Naive thymus-derived CD4-positive, alpha-beta T cell (primary cell): Measurements from ENCODE around the gene IFT172. TPM values are rescaled to one million over a fixed set of nuclear protein-coding genes. Genes with fewer than 3 reads are reported as not detected.
A peak's percentile ranks its signal among the peaks of the same experiment; 100 is the strongest.

Source experiments
- ATAC-seq: fragments of 150-1000 bp; cut with Tn5 transposase; 2 replicates; pipeline ENCODE4 v1.10.0; 2021; ENCODE audit warnings: mild to moderate bottlenecking, moderate library complexity
- CTCF ChIA-PET: fragments of 350-600 bp; sonication (Branson Sonifier 250); formaldehyde crosslinking; loops from one replicate; lab custom pipeline; 2021; ENCODE audit warnings: antibody characterized with exemption; lab: Charles Lee
- POLR2A ChIA-PET: fragments of 350-600 bp; sonication (Branson Sonifier 250); formaldehyde crosslinking; loops from one replicate; lab custom pipeline; 2021; ENCODE audit warnings: antibody characterized with exemption, inconsistent platforms; lab: Charles Lee
- DNase-seq, 9 donors: peaks; one replicate each; pipeline versions ENCODE4 v3.0.0 to v3.0.0-alpha.2; 2020 to 2022; ENCODE audit warnings: mixed read lengths in 1 of 9
- H3K27ac ChIP-seq: one replicate; pipeline ENCODE4 v1.7.0; 2013; ENCODE audit warnings: mild to moderate bottlenecking, low read depth, low read length, moderate library complexity
- H3K27me3 ChIP-seq, 2 donors: one replicate each; pipeline ENCODE4 v1.7.0; 2013; ENCODE audit warnings: low read length in 2 of 2, mild to moderate bottlenecking in 2 of 2, moderate library complexity in 2 of 2; ENCODE audit not compliant: control insufficient read depth in 2 of 2, insufficient read depth in 2 of 2
- H3K36me3 ChIP-seq, 3 experiments: 1 replicate in 2 of 3; 2 replicates in 1 of 3; pipeline ENCODE4 v1.7.0; 2013; ENCODE audit warnings: low read length in 3 of 3, mild to moderate bottlenecking in 3 of 3, moderate library complexity in 1 of 3; ENCODE audit not compliant: insufficient read depth in 3 of 3, control insufficient read depth in 2 of 3
- H3K4me1 ChIP-seq, 2 donors: one replicate each; pipeline ENCODE4 v1.7.0; 2013; ENCODE audit warnings: low read length in 2 of 2, mild to moderate bottlenecking in 2 of 2, moderate library complexity in 1 of 2; ENCODE audit not compliant: control insufficient read depth in 2 of 2, insufficient read depth in 2 of 2
- H3K4me3 ChIP-seq: 2 replicates; pipeline ENCODE4 v1.7.0; 2013; ENCODE audit warnings: mild to moderate bottlenecking, low read length
- H3K9me3 ChIP-seq, 3 experiments: 1 replicate in 2 of 3; 2 replicates in 1 of 3; pipeline ENCODE4 v1.7.0; 2013; ENCODE audit warnings: low read length in 3 of 3; ENCODE audit not compliant: control insufficient read depth in 2 of 3
- H3K27ac Mint-ChIP-seq, 9 donors: one replicate each; pipeline ENCODE4 v1.8.0; 2020 to 2022; ENCODE audit warnings: mixed read lengths in 9 of 9, mild to moderate bottlenecking in 8 of 9, moderate library complexity in 5 of 9, inconsistent platforms in 2 of 9
- H3K27me3 Mint-ChIP-seq, 5 donors: one replicate each; pipeline ENCODE4 v1.8.0; 2021 to 2022; ENCODE audit warnings: mixed read lengths in 5 of 5, mild to moderate bottlenecking in 1 of 5
- H3K36me3 Mint-ChIP-seq, 5 donors: one replicate each; pipeline ENCODE4 v1.8.0; 2020 to 2022; ENCODE audit warnings: mixed read lengths in 5 of 5, mild to moderate bottlenecking in 3 of 5, inconsistent platforms in 1 of 5
- H3K4me1 Mint-ChIP-seq, 7 donors: one replicate each; pipeline ENCODE4 v1.8.0; 2020 to 2022; ENCODE audit warnings: mixed read lengths in 7 of 7, mild to moderate bottlenecking in 3 of 7, inconsistent platforms in 1 of 7
- H3K4me3 Mint-ChIP-seq, 10 donors: one replicate each; pipeline ENCODE4 v1.8.0; 2020 to 2022; ENCODE audit warnings: mild to moderate bottlenecking in 10 of 10, mixed read lengths in 10 of 10, moderate library complexity in 6 of 10, inconsistent platforms in 2 of 10
- H3K9me3 Mint-ChIP-seq, 11 donors: one replicate each; pipeline ENCODE4 v1.8.0; 2020 to 2022; ENCODE audit warnings: mixed read lengths in 11 of 11, mild to moderate bottlenecking in 4 of 11, inconsistent platforms in 1 of 11, moderate library complexity in 1 of 11
- intact Hi-C, 2 donors: fragments of 100-400 bp; cut with micrococcal nuclease; formaldehyde crosslinking; loops; one replicate each; pipeline ENCODE4 v1.15.1; 2023
- polyA plus RNA-seq, 2 donors: library from polyadenylated mRNA; unstranded; fragments of 300-500 nt; fragmentation: Illumina TruSeq; gene quantifications; one replicate each; pipeline ENCODE4 v1.2.3, GENCODE V29; 2021
- total RNA-seq, 6 experiments: library from RNA in 5 of 6; stranded (reverse) in 5 of 6; gene quantifications; 1 replicate in 5 of 6; 2 replicates in 1 of 6; pipeline ENCODE4 v1.2.3 and lab custom pipeline; 2021 to 2026

The IFT172 gene
- total and polyA plus RNA-seq, 7 experiments from 2014 or later = 1.4 to 35.8 (median 21.1) TPM

- peaks cover 0 to 2% (median 0%) of the 10 kb centered on the region in 11 donors for H3K9me3 Mint-ChIP-seq
- peak; percentile 60 for ATAC-seq
- Histone ChIP-seq H3K27ac (no peak within 1 kb of the TSS), H3K36me3 (no peaks in the 10 kb centered on the region), H3K9me3 (no peaks in the 10 kb centered on the region), H3K4me1 (peaks cover 5 to 7% of the 10 kb centered on the region in 2 donors), H3K4me3 (peak within 1 kb of the TSS; percentile 39), H3K27me3 (peaks cover 7 to 9% of the 10 kb centered on the region in 2 donors)
- H3K36me3 Mint-ChIP-seq = peaks cover 0 to 5% (median 0%) of the 10 kb centered on the region in 5 donors
- POLR2A ChIA-PET = interaction anchor here (0.5 kb wide), 1 partner anchor 93 kb away, joined by 4 read pairs; no protein-coding TSS in a partner anchor
- CTCF ChIA-PET = interaction anchor here (0.9 kb wide), 1 partner anchor 15 kb away, joined by 3 read pairs; no protein-coding TSS in a partner anchor
- peak within 1 kb of the TSS; percentile 54 to 87 (median 72) for H3K4me3 Mint-ChIP-seq
- peaks cover 8 to 21% (median 10%) of the 10 kb centered on the region in 7 donors for H3K4me1 Mint-ChIP-seq
- intact Hi-C loops = no loop called here
- peak within 1 kb of the TSS in 3 of 9 donors; percentile 22 to 75 (median 59) for H3K27ac Mint-ChIP-seq
- peaks cover 46 to 62% (median 51%) of the 10 kb centered on the region in 5 donors for H3K27me3 Mint-ChIP-seq
- DNase-seq = peak in 2 of 9 donors; percentile 23 to 39
Observed at GRCh38 chr2:27494944-27495554, 5.5 kb upstream of the IFT172 start, which contains the start of gene FNDC4. Gene FNDC4 (minus strand): TSS chr2:27495200. CDS start chr2:27494679, 521 bp downstream.

- DNase-seq = peak in 1 of 9 donors; percentile 36
- ATAC-seq = no peak
- Histone ChIP-seq H3K36me3 (no peaks in the 10 kb centered on the region), H3K27me3 (peaks cover 7 to 9% of the 10 kb centered on the region in 2 donors), H3K4me1 (peaks cover 7 to 9% of the 10 kb centered on the region in 2 donors), H3K27ac (no peak overlapping the region), H3K9me3 (no peaks in the 10 kb centered on the region), H3K4me3 (no peak overlapping the region)
- intact Hi-C loops = no loop called here
- CTCF ChIA-PET = no interaction called here
- POLR2A ChIA-PET = interaction anchor here (0.5 kb wide), 1 partner anchor 93 kb away, joined by 4 read pairs; no protein-coding TSS in a partner anchor
- Mint-ChIP-seq H3K4me3 (peak overlapping the region; percentile 37 to 73 (median 57)), H3K27me3 (peaks cover 45 to 61% (median 51%) of the 10 kb centered on the region in 5 donors), H3K36me3 (peaks cover 0 to 5% (median 0%) of the 10 kb centered on the region in 5 donors), H3K9me3 (peaks cover 0 to 3% (median 0%) of the 10 kb centered on the region in 11 donors), H3K27ac (peak overlapping the region in 2 of 9 donors; percentile 22 to 75), H3K4me1 (peaks cover 9 to 27% (median 17%) of the 10 kb centered on the region in 7 donors)
Observed at GRCh38 chr2:27494284-27494943, 4.9 kb upstream of the IFT172 start.

- Mint-ChIP-seq H3K36me3 (peaks cover 0 to 5% (median 0%) of the 10 kb centered on the region in 5 donors), H3K27ac (peak overlapping the region in 2 of 9 donors; percentile 22 to 75), H3K9me3 (peaks cover 0 to 3% (median 0%) of the 10 kb centered on the region in 11 donors), H3K4me3 (peak overlapping the region; percentile 37 to 73 (median 57)), H3K4me1 (peaks cover 11 to 32% (median 22%) of the 10 kb centered on the region in 7 donors), H3K27me3 (peaks cover 41 to 57% (median 51%) of the 10 kb centered on the region in 5 donors)
- ChIA-PET CTCF (no interaction called here), POLR2A (no interaction called here)
- no peaks in the 10 kb centered on the region for H3K36me3 ChIP-seq
- H3K4me3 ChIP-seq = no peak overlapping the region
- H3K27me3 ChIP-seq = peaks cover 7 to 9% of the 10 kb centered on the region in 2 donors
- H3K9me3 ChIP-seq = no peaks in the 10 kb centered on the region
- DNase-seq = no peak
- ATAC-seq = no peak
- H3K4me1 ChIP-seq = peaks cover 12 to 14% of the 10 kb centered on the region in 2 donors
- intact Hi-C loops = no loop called here
- no peak overlapping the region for H3K27ac ChIP-seq
Observed at GRCh38 chr2:27493948-27494283, 4.4 kb upstream of the IFT172 start.

GRCh38 chr2:27492557-27492956, 3.0 kb upstream of the IFT172 start:
- CTCF ChIA-PET = no interaction called here
- Mint-ChIP-seq H3K36me3 (peaks cover 0 to 5% (median 0%) of the 10 kb centered on the region in 5 donors), H3K9me3 (peaks cover 0 to 3% (median 0%) of the 10 kb centered on the region in 11 donors), H3K27me3 (peaks cover 33 to 44% (median 40%) of the 10 kb centered on the region in 5 donors), H3K27ac (peak overlapping the region in 4 of 9 donors; percentile 18 to 87 (median 56)), H3K4me3 (peak overlapping the region in 1 of 10 donors; percentile 15), H3K4me1 (peaks cover 11 to 36% (median 27%) of the 10 kb centered on the region in 7 donors)
- no peaks in the 10 kb centered on the region for H3K36me3 ChIP-seq
- no peaks in the 10 kb centered on the region for H3K9me3 ChIP-seq
- intact Hi-C loops = no loop called here
- H3K27ac ChIP-seq = no peak overlapping the region
- DNase-seq (no peak), ATAC-seq (no peak)
- H3K4me3 ChIP-seq = no peak overlapping the region
- H3K4me1 ChIP-seq = peaks cover 15 to 16% of the 10 kb centered on the region in 2 donors
- H3K27me3 ChIP-seq = peaks cover 7 to 9% of the 10 kb centered on the region in 2 donors
- POLR2A ChIA-PET = no interaction called here

GRCh38 chr2:27489118-27489497, 435 bp downstream of the IFT172 start:
- H3K27ac ChIP-seq = peak overlapping the region; percentile 80
- Mint-ChIP-seq H3K4me1 (peaks cover 8 to 28% (median 19%) of the 10 kb centered on the region in 7 donors), H3K9me3 (peaks cover 0 to 3% (median 0%) of the 10 kb centered on the region in 11 donors), H3K27ac (peak overlapping the region; percentile 82 to 99 (median 98)), H3K36me3 (peaks cover 0 to 8% (median 0%) of the 10 kb centered on the region in 5 donors), H3K27me3 (peaks cover 10 to 16% (median 12%) of the 10 kb centered on the region in 5 donors), H3K4me3 (peak overlapping the region; percentile 78 to 92 (median 84))
- intact Hi-C loops = loop anchor here (1.0 to 10.0 kb wide), 17 partner anchors 61 to 404 kb away; partner anchors contain the start of genes EIF2B4 (in 2 of the 2), GTF3C2 (in 2 of the 2), NRBP1 (in 2 of the 2) and PPM1G (in 2 of the 2)
- peaks cover 0 to 4% (median 0%) of the 10 kb centered on the region in 3 experiments for H3K36me3 ChIP-seq
- DNase-seq (peak in 1 of 9 donors; percentile 53), ATAC-seq (peak; percentile 10)
- H3K9me3 ChIP-seq = no peaks in the 10 kb centered on the region
- H3K27me3 ChIP-seq = peaks cover 0 to 2% of the 10 kb centered on the region in 2 donors
- peak overlapping the region; percentile 62 for H3K4me3 ChIP-seq
- ChIA-PET CTCF (no interaction called here), POLR2A (no interaction called here)
- H3K4me1 ChIP-seq = peaks cover 11 to 16% of the 10 kb centered on the region in 2 donors

- peaks cover 11 to 16% of the 10 kb centered on the region in 2 donors for H3K4me1 ChIP-seq
- ATAC-seq (no peak), DNase-seq (no peak)
- no peak overlapping the region for H3K4me3 ChIP-seq
- no peaks in the 10 kb centered on the region for H3K9me3 ChIP-seq
- peaks cover 0 to 18% (median 0%) of the 10 kb centered on the region in 3 experiments for H3K36me3 ChIP-seq
- H3K4me3 Mint-ChIP-seq = no peak overlapping the region
- H3K9me3 Mint-ChIP-seq = peaks cover 0 to 3% (median 0%) of the 10 kb centered on the region in 11 donors
- ChIA-PET CTCF (no interaction called here), POLR2A (interaction anchor here (0.6 kb wide), 1 partner anchor 55 kb away, joined by 4 read pairs; no protein-coding TSS in a partner anchor)
- intact Hi-C loops = loop anchor here (5.0 to 10.0 kb wide), 5 partner anchors 128 to 401 kb away; partner anchors contain the start of genes ATRAID (in 1 of the 2), GTF3C2 (in 1 of the 2), KHK (in 1 of the 2) and SLC30A3 (in 1 of the 2)
- no peak overlapping the region for H3K27ac ChIP-seq
- H3K27ac Mint-ChIP-seq = peak overlapping the region in 3 of 9 donors; percentile 21 to 47 (median 34)
- H3K27me3 ChIP-seq = no peaks in the 10 kb centered on the region
- H3K4me1 Mint-ChIP-seq = peaks cover 8 to 20% (median 17%) of the 10 kb centered on the region in 7 donors
- no peaks in the 10 kb centered on the region for H3K27me3 Mint-ChIP-seq
- peaks cover 0 to 21% (median 8%) of the 10 kb centered on the region in 5 donors for H3K36me3 Mint-ChIP-seq
Observed at GRCh38 chr2:27485496-27485895, 4.0 kb downstream of the IFT172 start.
